Mesendoderm (in vitro differentiated cells): ENCODE data around the gene PPIG.

Experiments used
- DNase-seq: peaks from one replicate; pipeline ENCODE4 v3.0.0; 2013
- H2AK5ac ChIP-seq: 2 replicates; pipeline ENCODE4 v1.6.1; 2013; ENCODE audit warnings: low read length, inconsistent platforms
- H2BK120ac ChIP-seq: 2 replicates; pipeline ENCODE4 v1.6.1; 2013; ENCODE audit warnings: low read depth, mild to moderate bottlenecking, low read length, moderate library complexity, mixed read lengths
- H2BK15ac ChIP-seq: replicated peaks from 2 replicates; pipeline ENCODE4 v1.6.1; 2013; ENCODE audit warnings: low read depth, mild to moderate bottlenecking, moderate library complexity
- H2BK5ac ChIP-seq: 2 replicates; pipeline ENCODE4 v1.6.1; 2013; ENCODE audit warnings: low read length, inconsistent platforms
- H3K18ac ChIP-seq: 2 replicates; pipeline ENCODE4 v1.6.1; 2013; ENCODE audit warnings: mild to moderate bottlenecking, low read length, mixed read lengths
- H3K23ac ChIP-seq: one replicate; pipeline ENCODE4 v1.6.1; 2013; ENCODE audit warnings: low read length
- H3K27ac ChIP-seq: 2 replicates; pipeline ENCODE4 v1.5.1; 2013; ENCODE audit warnings: low read depth, mild to moderate bottlenecking, inconsistent platforms, low read length, moderate library complexity
- H3K27me3 ChIP-seq: 2 replicates; pipeline ENCODE4 v1.6.1; 2013; ENCODE audit warnings: low read length, control low read depth, mild to moderate bottlenecking, inconsistent platforms; ENCODE audit not compliant: insufficient read depth, poor library complexity
- H3K36me3 ChIP-seq: 2 replicates; pipeline ENCODE4 v1.6.1; 2013; ENCODE audit warnings: low read length, inconsistent platforms; ENCODE audit not compliant: control insufficient read depth, insufficient read depth
- H3K4ac ChIP-seq: one replicate; pipeline ENCODE4 v1.6.1; 2013; ENCODE audit warnings: low read depth, mild to moderate bottlenecking, low read length, moderate library complexity
- H3K4me1 ChIP-seq: 2 replicates; pipeline ENCODE4 v1.6.1; 2013; ENCODE audit warnings: low read depth, low read length, inconsistent platforms; ENCODE audit not compliant: control insufficient read depth
- H3K4me2 ChIP-seq: 2 replicates; pipeline ENCODE4 v1.6.1; 2013; ENCODE audit warnings: low read length
- H3K4me3 ChIP-seq: 2 replicates; pipeline ENCODE4 v1.5.1; 2013; ENCODE audit warnings: mild to moderate bottlenecking, low read length
- H3K56ac ChIP-seq: one replicate; pipeline ENCODE4 v1.6.1; 2013; ENCODE audit warnings: low read length
- H3K79me1 ChIP-seq: 2 replicates; pipeline ENCODE4 v1.6.1; 2013; ENCODE audit warnings: low read length, inconsistent platforms
- H3K79me2 ChIP-seq: 2 replicates; pipeline ENCODE4 v1.6.1; 2013; ENCODE audit warnings: mild to moderate bottlenecking, low read length; ENCODE audit not compliant: control insufficient read depth, insufficient read depth
- H3K9ac ChIP-seq: 2 replicates; pipeline ENCODE4 v1.6.1; 2013; ENCODE audit warnings: low read length, inconsistent platforms
- H4K5ac ChIP-seq: one replicate; pipeline ENCODE4 v1.6.1; 2013; ENCODE audit warnings: low read length
- H4K8ac ChIP-seq: one replicate; pipeline ENCODE4 v1.6.1; 2013; ENCODE audit warnings: low read depth, mild to moderate bottlenecking, control low read depth, low read length, moderate library complexity
- WGBS: extraction: QIAGEN DNeasy Blood & Tissue Kit; methylation state at CpG from one replicate; pipeline ENCODE4 v1.1.7; 2013; ENCODE audit warnings: low lambda C conversion rate, missing lambda C conversion rate; ENCODE audit not compliant: insufficient coverage; ENCODE audit errors: extremely low coverage; 5-methylcytosine and 5-hydroxymethylcytosine counted together

The PPIG gene

DNA sequence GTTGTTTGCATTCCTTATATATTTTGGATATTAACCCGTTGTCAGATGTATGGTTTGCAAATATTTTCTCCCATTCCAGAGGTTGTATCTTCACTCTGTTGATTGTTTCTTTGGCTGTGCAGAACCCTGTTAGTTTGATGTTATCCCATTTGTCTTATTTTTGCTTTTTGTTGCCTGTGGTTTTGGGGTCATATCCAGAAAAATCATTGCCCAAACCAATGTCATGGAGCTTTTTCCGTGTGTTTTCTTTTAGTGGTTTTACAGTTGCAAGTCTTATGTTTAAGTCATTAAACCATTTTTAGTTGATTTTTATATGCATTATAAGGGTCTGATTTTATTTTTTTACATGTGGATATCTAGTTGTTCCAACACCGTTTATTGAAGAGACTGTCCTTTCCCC, 35.8 kb downstream of the PPIG start:
- no peak overlapping the region for H3K23ac ChIP-seq
- H3K79me2 ChIP-seq = no peaks in the 10 kb centered on the region
- WGBS = no CpG with 5 or more reads among the region's 3 CpGs
- no peak overlapping the region for H4K5ac ChIP-seq
- no peak overlapping the region for H3K4me2 ChIP-seq
- no peaks in the 10 kb centered on the region for H3K4me1 ChIP-seq
- H3K36me3 ChIP-seq = peaks cover 6% of the 10 kb centered on the region
- H3K9ac ChIP-seq = no peak overlapping the region
- no peak overlapping the region for H2BK15ac ChIP-seq
- H3K4me3 ChIP-seq = no peak overlapping the region
- H2AK5ac ChIP-seq = no peak overlapping the region
- no peak overlapping the region for H2BK5ac ChIP-seq
- H4K8ac ChIP-seq = no peak overlapping the region
- H3K27me3 ChIP-seq = no peaks in the 10 kb centered on the region
- no peak overlapping the region for H3K4ac ChIP-seq
- no peak for DNase-seq
- peaks cover 7% of the 10 kb centered on the region for H3K79me1 ChIP-seq
- H3K27ac ChIP-seq = no peak overlapping the region
- no peak overlapping the region for H3K56ac ChIP-seq
- no peak overlapping the region for H3K18ac ChIP-seq
- H2BK120ac ChIP-seq = no peak overlapping the region

DNA sequence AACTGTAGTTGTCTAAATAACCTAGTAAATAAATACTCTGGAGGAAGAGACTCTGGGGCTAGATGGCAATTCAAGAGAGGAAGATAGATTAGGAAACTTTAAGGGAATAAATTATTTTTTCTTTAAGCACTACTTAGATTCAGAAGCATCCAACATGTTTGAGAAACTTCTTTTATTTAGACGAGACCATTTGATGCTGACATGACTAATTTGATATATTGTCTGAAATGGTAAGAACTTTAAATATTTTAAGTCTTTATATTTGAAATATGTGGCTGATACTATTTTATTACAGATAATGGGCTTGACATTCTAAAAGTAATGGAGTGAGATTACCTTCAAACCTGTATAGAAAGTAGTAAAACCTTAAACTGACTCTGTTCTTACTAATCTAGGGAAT, 36.4 kb downstream of the PPIG start:
- Histone ChIP-seq H4K5ac (no peak overlapping the region), H3K79me2 (no peaks in the 10 kb centered on the region), H2BK5ac (no peak overlapping the region), H3K27ac (no peak overlapping the region), H3K23ac (no peak overlapping the region), H3K36me3 (peaks cover 6% of the 10 kb centered on the region), H4K8ac (no peak overlapping the region), H2BK120ac (no peak overlapping the region), H3K4ac (no peak overlapping the region), H3K9ac (no peak overlapping the region), H3K79me1 (peaks cover 7% of the 10 kb centered on the region), H3K56ac (no peak overlapping the region), H3K4me1 (no peaks in the 10 kb centered on the region), H2BK15ac (no peak overlapping the region), H3K27me3 (no peaks in the 10 kb centered on the region), H3K4me2 (no peak overlapping the region), H3K18ac (no peak overlapping the region), H2AK5ac (no peak overlapping the region), H3K4me3 (no peak overlapping the region)
- DNase-seq = no peak
- no CpG with 5 or more reads among the region's 1 CpG for WGBS

DNA sequence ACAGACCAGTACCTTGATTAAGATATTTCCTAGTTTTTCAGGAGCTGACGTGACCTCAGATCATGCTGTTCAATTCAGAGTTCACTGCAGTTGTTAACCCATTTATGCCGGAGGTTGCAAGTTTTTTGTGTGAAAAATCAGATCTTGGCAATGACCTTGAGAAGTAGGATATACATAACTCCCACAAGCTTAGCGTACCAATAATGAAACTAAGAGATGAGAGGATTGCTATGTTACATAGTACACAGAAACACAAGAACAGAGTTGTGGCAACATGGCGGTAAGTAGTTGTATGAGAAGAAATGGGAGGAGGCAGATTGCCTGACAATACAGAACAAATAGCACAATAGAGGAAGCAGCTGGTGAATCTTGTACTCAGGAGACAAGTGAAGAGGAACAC, 39.1 kb downstream of the PPIG start:
- Histone ChIP-seq H4K8ac (no peak overlapping the region), H3K18ac (no peak overlapping the region), H2AK5ac (no peak overlapping the region), H2BK5ac (no peak overlapping the region), H4K5ac (no peak overlapping the region), H3K79me1 (peaks cover 5% of the 10 kb centered on the region), H3K79me2 (no peaks in the 10 kb centered on the region), H3K4ac (no peak overlapping the region), H3K23ac (no peak overlapping the region), H3K27me3 (no peaks in the 10 kb centered on the region), H3K9ac (no peak overlapping the region), H3K56ac (no peak overlapping the region), H3K36me3 (peaks cover 9% of the 10 kb centered on the region), H3K4me1 (no peaks in the 10 kb centered on the region), H3K4me3 (no peak overlapping the region), H3K27ac (no peak overlapping the region), H2BK120ac (no peak overlapping the region), H3K4me2 (no peak overlapping the region), H2BK15ac (no peak overlapping the region)
- no CpG with 5 or more reads among the region's 4 CpGs for WGBS
- DNase-seq = no peak

DNA sequence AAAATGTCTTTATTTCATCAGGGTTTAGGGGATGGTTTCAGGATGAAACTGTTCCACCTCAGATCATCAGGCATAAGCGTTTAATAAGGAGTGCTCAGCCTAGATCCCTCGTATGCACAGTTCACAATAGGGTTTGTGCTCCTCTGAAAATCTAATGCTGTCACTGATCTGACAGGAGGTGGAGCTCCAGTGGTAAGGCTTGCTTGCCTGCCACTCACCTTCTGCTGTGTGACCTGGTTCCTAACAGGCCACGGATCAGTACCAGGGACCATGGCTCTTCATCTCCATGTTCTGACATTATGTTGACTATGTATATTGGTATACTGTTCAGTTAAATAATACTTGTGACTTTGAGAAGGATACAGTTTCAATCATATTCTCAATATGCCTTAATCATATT, 41.6 kb downstream of the PPIG start:
- H2BK120ac ChIP-seq = no peak overlapping the region
- no peak overlapping the region for H3K27ac ChIP-seq
- H3K4ac ChIP-seq = no peak overlapping the region
- no peak overlapping the region for H4K5ac ChIP-seq
- H3K23ac ChIP-seq = no peak overlapping the region
- no peaks in the 10 kb centered on the region for H3K79me2 ChIP-seq
- H3K4me2 ChIP-seq = no peak overlapping the region
- H3K79me1 ChIP-seq = peaks cover 7% of the 10 kb centered on the region
- H3K27me3 ChIP-seq = no peaks in the 10 kb centered on the region
- WGBS = no CpG with 5 or more reads among the region's 3 CpGs
- no peak overlapping the region for H3K9ac ChIP-seq
- no peak overlapping the region for H2BK5ac ChIP-seq
- H2BK15ac ChIP-seq = no peak overlapping the region
- H3K4me1 ChIP-seq = no peaks in the 10 kb centered on the region
- H2AK5ac ChIP-seq = no peak overlapping the region
- H3K56ac ChIP-seq = no peak overlapping the region
- no peak overlapping the region for H3K4me3 ChIP-seq
- peaks cover 9% of the 10 kb centered on the region for H3K36me3 ChIP-seq
- DNase-seq = no peak
- no peak overlapping the region for H3K18ac ChIP-seq
- no peak overlapping the region for H4K8ac ChIP-seq

DNA sequence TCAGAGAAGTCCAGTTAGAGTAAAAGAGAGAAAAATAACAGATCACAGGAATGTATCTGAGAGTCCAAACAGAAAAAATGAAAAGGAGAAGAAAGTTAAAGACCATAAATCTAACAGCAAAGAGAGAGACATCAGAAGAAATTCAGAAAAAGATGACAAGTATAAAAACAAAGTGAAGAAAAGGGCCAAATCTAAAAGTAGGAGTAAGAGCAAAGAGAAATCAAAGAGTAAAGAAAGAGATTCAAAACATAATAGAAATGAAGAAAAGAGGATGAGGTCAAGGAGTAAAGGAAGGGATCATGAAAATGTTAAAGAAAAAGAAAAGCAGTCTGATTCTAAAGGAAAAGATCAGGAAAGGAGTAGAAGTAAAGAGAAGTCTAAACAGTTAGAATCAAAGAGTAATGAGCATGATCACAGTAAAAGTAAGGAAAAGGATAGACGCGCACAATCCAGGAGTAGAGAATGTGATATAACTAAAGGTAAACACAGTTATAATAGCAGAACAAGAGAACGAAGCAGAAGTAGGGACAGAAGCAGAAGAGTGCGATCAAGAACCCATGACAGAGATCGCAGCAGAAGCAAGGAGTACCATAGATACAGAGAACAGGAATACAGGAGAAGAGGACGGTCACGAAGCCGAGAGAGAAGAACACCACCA, 52.4 kb downstream of the PPIG start:
- DNase-seq = no peak
- no peak overlapping the region for H3K18ac ChIP-seq
- H2AK5ac ChIP-seq = no peak overlapping the region
- no peak overlapping the region for H3K9ac ChIP-seq
- no peak overlapping the region for H3K4me3 ChIP-seq
- no peak overlapping the region for H2BK5ac ChIP-seq
- no CpG with 5 or more reads among the region's 8 CpGs for WGBS
- no peak overlapping the region for H3K23ac ChIP-seq
- H2BK15ac ChIP-seq = no peak overlapping the region
- no peaks in the 10 kb centered on the region for H3K27me3 ChIP-seq
- no peak overlapping the region for H4K8ac ChIP-seq
- H3K4me1 ChIP-seq = no peaks in the 10 kb centered on the region
- H4K5ac ChIP-seq = no peak overlapping the region
- no peak overlapping the region for H3K4ac ChIP-seq
- no peaks in the 10 kb centered on the region for H3K79me2 ChIP-seq
- H3K79me1 ChIP-seq = no peaks in the 10 kb centered on the region
- no peak overlapping the region for H3K4me2 ChIP-seq
- no peak overlapping the region for H2BK120ac ChIP-seq
- H3K27ac ChIP-seq = no peak overlapping the region
- H3K56ac ChIP-seq = no peak overlapping the region
- H3K36me3 ChIP-seq = peaks cover 4% of the 10 kb centered on the region

DNA sequence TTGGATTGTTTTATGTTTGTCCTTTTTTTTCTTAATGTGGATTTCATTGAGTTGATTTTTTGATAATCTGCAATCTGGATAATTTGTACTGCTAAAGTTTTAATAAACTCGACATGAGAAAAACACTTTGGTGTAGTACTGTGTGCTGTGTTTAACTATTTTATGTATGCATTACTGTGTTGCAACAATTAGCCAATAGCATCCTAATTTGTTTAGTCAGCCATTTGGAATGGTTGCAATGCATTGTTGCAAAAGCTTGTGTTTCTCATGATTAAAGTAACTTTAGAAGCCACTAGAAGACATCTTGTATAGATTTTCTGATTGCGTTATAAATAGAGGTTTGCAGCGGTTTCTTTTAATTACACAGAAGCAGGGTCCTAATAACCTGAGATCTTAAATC, 53.5 kb downstream of the PPIG start:
- H3K9ac ChIP-seq = no peak overlapping the region
- H3K79me2 ChIP-seq = no peaks in the 10 kb centered on the region
- DNase-seq = peak; percentile 67
- no peak overlapping the region for H2BK5ac ChIP-seq
- H2BK120ac ChIP-seq = no peak overlapping the region
- H2AK5ac ChIP-seq = no peak overlapping the region
- H3K4me1 ChIP-seq = no peaks in the 10 kb centered on the region
- H3K4me3 ChIP-seq = no peak overlapping the region
- H3K27me3 ChIP-seq = no peaks in the 10 kb centered on the region
- H3K36me3 ChIP-seq = peaks cover 2% of the 10 kb centered on the region
- H2BK15ac ChIP-seq = no peak overlapping the region
- no peak overlapping the region for H3K56ac ChIP-seq
- no peak overlapping the region for H3K4me2 ChIP-seq
- H3K23ac ChIP-seq = no peak overlapping the region
- no peak overlapping the region for H4K5ac ChIP-seq
- no peaks in the 10 kb centered on the region for H3K79me1 ChIP-seq
- no CpG with 5 or more reads among the region's 3 CpGs for WGBS
- no peak overlapping the region for H3K4ac ChIP-seq
- H3K18ac ChIP-seq = no peak overlapping the region
- H4K8ac ChIP-seq = no peak overlapping the region
- H3K27ac ChIP-seq = no peak overlapping the region
